HG02759 (cell line): Measurements from ENCODE around the gene ASB1.

Experiments
- ATAC-seq: cut with Tn5 transposase; IDR thresholded peaks from one replicate; pipeline ENCODE4 v1.9.1; 2021; ENCODE audit warnings: mild to moderate bottlenecking, moderate library complexity; ENCODE audit not compliant: unreplicated experiment

Gene ASB1

DNA sequence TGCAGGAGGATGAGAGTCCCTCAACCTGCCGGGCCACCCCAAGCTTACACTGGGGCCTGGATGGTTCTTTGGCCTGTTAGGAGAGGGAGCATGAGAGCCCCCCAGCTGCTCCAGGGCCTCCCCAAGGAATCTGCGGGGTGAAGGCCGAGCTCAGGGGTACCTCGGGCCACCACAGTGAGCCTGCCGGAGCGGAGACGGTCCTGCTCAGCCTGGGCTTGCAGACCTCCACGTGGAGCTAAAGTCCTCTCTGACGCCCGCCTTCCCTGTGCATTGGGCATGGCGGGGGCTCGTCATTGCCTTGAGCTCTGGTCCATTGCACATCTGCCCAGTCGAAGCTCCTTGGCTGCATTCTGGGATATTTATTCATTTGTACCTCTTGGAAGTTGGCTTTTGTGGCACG is 62.7 kb downstream of the ASB1 start:
- ATAC-seq: no peak

DNA sequence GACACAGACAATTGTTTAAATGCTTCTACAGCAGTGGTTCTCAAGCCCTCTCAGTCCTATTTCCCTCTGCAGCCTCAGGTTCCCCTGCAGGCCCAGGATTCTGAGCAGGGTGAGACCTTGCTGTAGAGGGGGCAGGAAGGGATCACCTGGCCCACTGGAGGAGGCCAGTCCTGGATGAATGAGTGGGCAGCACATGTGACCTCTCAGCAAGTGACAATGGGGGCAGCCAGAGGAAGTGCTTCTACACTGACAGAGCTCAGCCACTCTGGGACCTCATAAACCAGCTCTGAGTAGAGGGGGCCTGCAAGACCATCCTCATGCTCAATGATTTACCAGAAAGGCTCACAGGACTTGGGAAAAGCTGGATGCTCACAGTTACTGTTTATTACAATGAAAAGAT is 63.2 kb downstream of the ASB1 start:
- no peak for ATAC-seq

DNA sequence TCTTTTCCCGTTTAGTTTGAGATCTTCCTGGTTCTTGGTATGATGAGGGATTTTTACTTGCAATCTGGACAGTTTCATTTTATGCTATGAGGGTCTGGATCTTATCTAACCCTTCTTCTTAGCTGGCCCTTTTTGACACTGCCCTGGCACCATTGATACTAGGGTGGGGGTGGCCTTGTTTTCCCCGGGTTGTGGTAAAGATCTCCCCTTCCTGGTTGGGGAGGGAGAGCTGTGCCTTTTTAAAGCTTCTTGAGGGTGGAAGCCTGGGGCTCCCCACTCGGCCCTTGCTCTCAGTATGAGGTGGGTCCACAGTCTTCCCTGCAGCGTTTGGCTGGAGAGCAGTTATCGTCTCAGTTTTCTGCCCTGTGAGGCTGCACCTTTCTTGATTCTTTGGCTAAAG is 66.1 kb downstream of the ASB1 start:
- ATAC-seq: no peak

GRCh38 chr2:238493411-238493810 is 66.7 kb downstream of the ASB1 start:
- ATAC-seq: no peak

GRCh38 chr2:238493880-238494572 is 67.3 kb downstream of the ASB1 start:
- ATAC-seq: peak; percentile 52

DNA sequence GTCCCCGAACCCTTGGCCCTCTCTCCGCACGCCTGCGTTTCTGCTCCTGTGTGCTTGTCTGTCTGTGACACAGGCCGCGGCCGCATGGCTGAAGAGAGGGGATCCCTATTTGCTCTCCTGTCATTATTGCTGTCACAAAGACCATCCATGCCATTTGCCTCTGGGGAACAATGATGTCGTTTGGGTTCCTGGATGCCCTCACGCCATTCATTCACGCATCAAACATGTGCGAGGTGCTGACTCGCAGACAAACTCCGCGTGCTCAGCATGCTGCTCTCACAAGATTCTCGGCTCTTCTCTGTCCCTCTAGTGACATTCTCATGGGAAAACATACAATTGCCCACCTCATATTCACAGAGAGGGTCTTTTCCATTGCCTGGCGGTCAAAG is 67.8 kb downstream of the ASB1 start:
- ATAC-seq: no peak

- no peak for ATAC-seq
Measured at GRCh38 chr2:238495422-238495821, 68.7 kb downstream of the ASB1 start.

DNA sequence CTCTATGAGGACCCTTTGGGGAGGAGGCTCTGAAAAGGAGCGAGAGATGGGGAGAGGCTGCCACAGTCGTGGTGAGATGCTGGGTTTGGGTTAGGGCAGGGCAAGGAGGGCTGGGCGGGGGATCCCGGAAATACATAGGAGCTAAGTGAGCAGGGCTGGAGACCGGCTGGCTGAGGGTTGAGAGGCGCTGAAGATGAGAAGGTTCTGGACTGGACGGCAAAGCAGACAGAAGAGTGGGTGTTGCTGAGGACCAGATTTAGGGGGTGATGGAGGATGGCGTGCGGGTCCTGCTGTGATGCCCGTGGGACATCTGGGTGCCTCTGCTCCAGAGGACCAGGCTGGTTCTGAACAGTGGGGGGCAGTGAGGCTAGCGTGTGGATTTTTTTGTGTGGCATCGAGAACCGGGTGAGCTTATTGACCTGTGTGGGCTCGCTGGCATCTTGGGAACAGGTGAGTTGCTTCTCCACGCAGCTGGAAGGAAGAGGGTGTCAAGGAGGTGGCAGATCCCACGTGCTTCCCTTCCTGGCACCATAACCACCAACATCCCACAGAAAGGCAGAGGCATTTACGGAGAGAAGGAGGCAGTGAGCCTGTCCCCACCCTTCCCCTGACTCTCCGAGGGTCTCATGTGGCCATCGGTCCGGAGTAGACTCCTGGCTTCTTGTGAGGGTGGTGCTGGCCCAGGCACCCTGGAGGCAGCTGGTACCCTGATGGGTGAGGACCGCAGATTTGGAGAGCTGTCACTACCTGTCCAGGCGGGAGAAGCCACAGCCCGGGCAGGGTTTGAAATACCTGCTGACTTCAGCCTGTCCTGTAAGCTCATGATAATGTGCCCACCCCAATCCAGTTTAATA is 70.3 kb downstream of the ASB1 start:
- no peak for ATAC-seq

DNA sequence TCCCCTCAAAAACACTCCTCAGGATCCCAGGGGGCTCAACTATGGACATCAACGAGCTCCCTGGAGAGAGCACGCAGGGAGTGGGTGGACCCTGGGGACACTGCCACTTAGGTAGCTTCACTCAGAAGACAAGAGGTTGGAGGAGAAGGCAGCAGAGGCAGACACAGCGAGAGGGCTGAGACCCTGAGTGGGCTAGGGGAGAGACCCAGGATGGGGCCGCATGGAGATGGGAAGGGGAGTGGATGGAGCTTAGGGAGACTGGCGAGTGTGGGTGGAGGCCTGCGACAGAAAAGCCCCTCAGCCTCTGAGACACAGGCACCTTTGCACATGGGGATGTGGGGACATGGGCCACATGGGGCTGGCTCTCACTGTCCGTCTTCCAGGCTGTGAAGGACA is 70.9 kb downstream of the ASB1 start:
- ATAC-seq: no peak

DNA sequence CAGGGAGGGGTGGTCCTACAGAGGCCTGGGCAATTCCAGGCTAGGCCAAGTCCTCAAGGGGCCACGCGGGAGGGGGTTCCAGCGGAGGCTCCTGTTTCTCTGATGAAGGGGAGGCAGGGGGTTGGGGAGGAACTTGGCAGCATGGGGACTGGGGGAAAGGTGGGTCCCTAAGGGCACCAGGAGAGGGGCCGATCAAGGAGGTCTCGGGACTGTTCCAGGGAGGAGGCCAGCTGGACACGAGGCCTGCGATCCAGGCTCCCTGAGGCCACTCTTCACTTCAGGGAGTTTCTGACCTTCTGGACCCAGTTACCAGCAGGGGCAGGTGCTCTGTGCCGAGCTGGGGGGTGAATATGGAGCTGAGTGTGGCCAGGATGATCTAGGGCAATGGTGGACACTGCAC is 71.5 kb downstream of the ASB1 start:
- ATAC-seq: no peak

GRCh38 chr2:238498691-238499295 is 72.1 kb downstream of the ASB1 start:
- ATAC-seq: no peak

DNA sequence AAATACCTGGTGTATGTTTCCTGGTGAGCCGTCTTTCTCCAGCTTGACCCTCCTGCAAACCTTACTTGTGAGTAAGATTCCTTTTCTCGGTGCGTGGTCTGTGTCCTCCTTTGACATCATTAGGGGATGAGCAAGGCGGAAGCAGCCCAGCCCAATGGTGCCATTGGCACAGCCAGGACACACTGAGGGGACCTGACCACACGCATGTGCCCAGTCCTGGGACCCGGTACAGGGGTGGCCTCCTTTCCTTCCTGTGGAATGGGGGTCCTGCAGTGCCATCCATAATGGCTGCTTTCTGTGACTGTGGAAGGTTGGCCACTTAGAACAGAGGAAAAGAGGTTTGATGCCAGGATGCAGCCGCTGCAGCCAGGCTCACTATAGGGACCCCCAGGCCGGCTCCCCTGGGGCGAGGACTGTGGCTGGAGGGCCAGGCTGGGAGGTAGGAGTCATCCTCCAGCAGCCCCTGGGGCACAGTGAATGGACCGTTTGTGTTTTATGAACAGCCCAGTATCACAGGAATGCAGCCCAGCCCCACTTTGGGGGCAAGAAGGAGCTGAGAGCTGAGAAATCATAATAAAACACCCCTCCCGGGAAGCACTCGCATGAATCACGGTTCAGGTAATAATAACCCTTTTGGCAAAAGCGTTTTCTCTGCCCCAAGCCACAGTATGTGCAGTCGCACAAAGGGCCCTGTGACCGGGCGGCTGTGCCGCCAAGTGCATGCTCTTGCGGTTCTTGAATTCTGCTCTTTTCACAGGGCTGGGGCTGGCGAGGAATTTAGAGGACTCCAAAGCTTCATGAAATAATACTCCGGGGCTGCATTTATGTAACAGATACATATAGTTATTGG is 73.2 kb downstream of the ASB1 start:
- ATAC-seq: no peak

DNA sequence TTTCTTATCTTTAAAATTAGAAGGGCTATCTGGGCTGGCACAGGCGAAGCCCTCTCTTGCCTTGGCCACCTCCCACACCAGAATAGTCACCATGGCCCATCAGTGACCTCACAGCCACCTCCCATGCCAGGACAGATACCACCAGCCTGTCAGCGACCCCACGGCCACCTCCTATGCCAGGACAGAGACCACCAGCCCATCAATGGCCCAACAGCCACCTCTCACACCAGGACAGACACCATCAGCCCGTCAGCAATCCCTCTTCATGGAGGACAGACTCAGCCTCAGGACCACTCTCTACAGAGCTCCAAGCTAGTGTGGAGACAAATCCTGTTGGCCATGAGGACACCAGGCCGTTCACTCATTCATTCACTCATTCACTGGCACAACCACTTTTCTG is 74.6 kb downstream of the ASB1 start:
- ATAC-seq: no peak
